PC-3 (cell line): ENCODE results near the gene ZNF544. TPM values are rescaled to one million over a fixed set of nuclear protein-coding genes. Genes with fewer than 3 reads are reported as not detected.

ENCODE experiments used
- ATAC-seq: fragments of 200-7000 bp; cut with Tn5 transposase; 2 replicates; pipeline ENCODE4 v1.9.1; 2020; ENCODE audit warnings: mild to moderate bottlenecking, moderate library complexity
- BruUV-seq: library from RNA; stranded (reverse); fragments of 400-500 nt; replicated peaks from 2 replicates; lab custom pipeline; 2021; lab: Mats Ljungman, UMichigan
- CTCF ChIA-PET: fragments of 300-600 bp; sonication (Branson Sonifier 250); formaldehyde crosslinking; loops from one replicate; lab custom pipeline; 2022; ENCODE audit warnings: antibody characterized with exemption; lab: Charles Lee
- POLR2A ChIA-PET: fragments of 300-600 bp; sonication (Branson Sonifier 250); formaldehyde crosslinking; loops from one replicate; lab custom pipeline; 2022; ENCODE audit warnings: antibody characterized with exemption; ENCODE audit not compliant: unreplicated experiment; lab: Charles Lee
- DNase-seq: peaks from one replicate; pipeline ENCODE4 v3.0.0-alpha.2; 2015
- H2AFZ ChIP-seq: fragments of 300-600 bp; sonication (generic); 2 replicates; pipeline ENCODE4 v1.6.0; 2016; ENCODE audit warnings: antibody characterized with exemption, low read length
- H3F3A ChIP-seq: fragments of 300-600 bp; sonication (generic); one replicate; pipeline ENCODE4 v1.6.0; 2017; ENCODE audit warnings: antibody characterized with exemption, low read length, control low read depth, mild to moderate bottlenecking; ENCODE audit not compliant: unreplicated experiment
- H3K27ac ChIP-seq: fragments of 300-600 bp; sonication (generic); 2 replicates; pipeline ENCODE4 v1.5.1; 2016; ENCODE audit warnings: mild to moderate bottlenecking, low read length
- H3K27me3 ChIP-seq: fragments of 300-600 bp; sonication (generic); 2 replicates; pipeline ENCODE4 v1.6.1; 2016; ENCODE audit warnings: low read length, mixed read lengths
- H3K36me3 ChIP-seq: fragments of 300-600 bp; sonication (generic); 2 replicates; pipeline ENCODE4 v1.6.1; 2016; ENCODE audit warnings: low read depth, mixed run types, low read length, mixed read lengths
- H3K4me1 ChIP-seq: fragments of 300-600 bp; sonication (generic); 2 replicates; pipeline ENCODE4 v1.5.1; 2016; ENCODE audit warnings: low read length; ENCODE audit not compliant: insufficient read depth
- H3K4me2 ChIP-seq: fragments of 300-600 bp; sonication (generic); 2 replicates; pipeline ENCODE4 v1.6.0; 2016; ENCODE audit warnings: low read length
- H3K4me3 ChIP-seq: fragments of 300-600 bp; sonication (generic); 2 replicates; pipeline ENCODE4 v1.5.1; 2016; ENCODE audit warnings: mild to moderate bottlenecking, low read length, mixed read lengths
- H3K79me2 ChIP-seq: fragments of 300-600 bp; sonication (generic); 2 replicates; pipeline ENCODE4 v1.6.1; 2017; ENCODE audit warnings: low read length, mixed read lengths
- H3K9ac ChIP-seq: fragments of 300-600 bp; sonication (generic); 2 replicates; pipeline ENCODE4 v1.6.0; 2016; ENCODE audit warnings: mild to moderate bottlenecking, low read length
- H3K9me2 ChIP-seq: fragments of 300-600 bp; sonication (generic); replicated peaks from 2 replicates; pipeline ENCODE4 v1.6.1; 2016; ENCODE audit warnings: mixed run types, low read length, mixed read lengths
- H3K9me3 ChIP-seq: fragments of 300-600 bp; sonication (generic); 2 replicates; pipeline ENCODE4 v1.6.1; 2016; ENCODE audit warnings: low read length, mixed read lengths
- H4K20me1 ChIP-seq: fragments of 300-600 bp; sonication (generic); 2 replicates; pipeline ENCODE4 v1.6.1; 2016; ENCODE audit warnings: low read length, mixed read lengths
- EZH2 ChIP-seq: fragments of 300-600 bp; sonication (generic); IDR thresholded peaks from one replicate; pipeline ENCODE4 v1.6.1; 2017; ENCODE audit warnings: antibody characterized with exemption, mild to moderate bottlenecking, low read length; ENCODE audit not compliant: unreplicated experiment
- EZH2phosphoT487 ChIP-seq: fragments of 300-600 bp; sonication (generic); IDR thresholded peaks from 2 replicates; pipeline ENCODE4 v1.6.1; 2018; ENCODE audit warnings: mild to moderate bottlenecking, antibody characterized with exemption, low read length, borderline replicate concordance
- intact Hi-C: fragments of 100-400 bp; cut with micrococcal nuclease; formaldehyde crosslinking; loops from 2 replicates; pipeline ENCODE4 v1.9.0; 2023
- total RNA-seq: library from RNA; depleted of rRNA; stranded (reverse); fragments of >200 nt; gene quantifications from 2 replicates; pipeline ENCODE4 v1.2.3, GENCODE V29; 2014
- TF ChIP-seq, protein P1 (sequence below): fragments of 300-600 bp; sonication (generic); conservative IDR thresholded peaks from 2 replicates; pipeline ENCODE4 v1.5.1; 2017; ENCODE audit warnings: antibody characterized with exemption, low read depth, mild to moderate bottlenecking, low read length

ZNF544 gene
- total RNA-seq, 1 experiment from 2014 or later, result 115 TPM

DNA sequence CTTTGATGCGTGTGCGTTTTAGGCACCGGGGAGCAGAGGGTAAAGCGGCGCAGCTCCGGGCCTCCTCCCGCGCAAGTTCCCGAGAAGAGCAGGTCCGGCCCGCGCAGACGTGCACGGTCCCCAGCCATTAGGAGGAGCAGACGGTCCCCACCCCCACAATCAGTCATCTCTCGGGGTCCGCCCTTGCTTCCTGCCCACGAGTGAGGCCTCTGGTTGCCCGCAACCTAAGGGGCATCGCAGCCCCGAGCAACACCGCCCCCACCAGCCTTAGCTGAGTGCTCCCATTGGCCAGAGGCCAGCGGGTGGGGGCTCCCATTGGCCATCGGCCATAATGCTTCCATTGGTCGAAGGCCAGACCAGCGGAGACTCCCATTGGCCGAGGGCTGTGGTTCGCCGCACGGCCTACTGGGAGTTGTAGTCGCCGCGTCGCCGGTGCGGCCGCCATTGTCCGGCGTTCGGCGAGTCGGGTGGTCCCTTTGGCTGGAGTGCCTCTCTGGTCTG, 49.9 kb downstream of the ZNF544 start, which contains the start of gene ZNF8:
Gene ZNF8 (plus strand): TSS at position 415 of the 501 bp plus-strand sequence. CDS start 127 bp downstream, outside the sequence.
- Histone ChIP-seq H3K9ac (peak within 1 kb of the TSS; percentile 89), H3K27ac (peak within 1 kb of the TSS; percentile 51), H3K27me3 (no peaks in the 10 kb centered on the region), H3F3A (peaks cover 14% of the 10 kb centered on the region), H3K36me3 (peaks cover 40% of the 10 kb centered on the region), H3K4me1 (peaks cover 24% of the 10 kb centered on the region), H3K9me3 (peaks cover 4% of the 10 kb centered on the region; the same call in 1 of the 2 replicates), H3K4me2 (peak within 1 kb of the TSS; percentile 95), H3K79me2 (peaks cover 63% of the 10 kb centered on the region), H3K4me3 (peak within 1 kb of the TSS; percentile 86), H4K20me1 (no peaks in the 10 kb centered on the region), H3K9me2 (no peaks in the 10 kb centered on the region), H2AFZ (peak within 1 kb of the TSS; percentile 94)
- intact Hi-C loops, result loop anchor here (2.0 kb wide), 1 partner anchor 26 kb away; the partner anchor contains the start of gene ERVK3-1
- POLR2A ChIA-PET, result interaction anchor here (1.0 kb wide), 1 partner anchor 130 kb away, joined by 3 read pairs; the partner anchor contains the start of gene ZNF584
- ATAC-seq (peak; percentile 90), DNase-seq (peak; percentile 100)
- CTCF ChIA-PET, result interaction anchor here (1.0 kb wide), 1 partner anchor 84 kb away, joined by 3 read pairs; the partner anchor contains the start of gene ZNF497
- BruUV-seq, result no TSS peak
- TF ChIP-seq EZH2phosphoT487, result no peak
- TF ChIP-seq, protein P1, sequence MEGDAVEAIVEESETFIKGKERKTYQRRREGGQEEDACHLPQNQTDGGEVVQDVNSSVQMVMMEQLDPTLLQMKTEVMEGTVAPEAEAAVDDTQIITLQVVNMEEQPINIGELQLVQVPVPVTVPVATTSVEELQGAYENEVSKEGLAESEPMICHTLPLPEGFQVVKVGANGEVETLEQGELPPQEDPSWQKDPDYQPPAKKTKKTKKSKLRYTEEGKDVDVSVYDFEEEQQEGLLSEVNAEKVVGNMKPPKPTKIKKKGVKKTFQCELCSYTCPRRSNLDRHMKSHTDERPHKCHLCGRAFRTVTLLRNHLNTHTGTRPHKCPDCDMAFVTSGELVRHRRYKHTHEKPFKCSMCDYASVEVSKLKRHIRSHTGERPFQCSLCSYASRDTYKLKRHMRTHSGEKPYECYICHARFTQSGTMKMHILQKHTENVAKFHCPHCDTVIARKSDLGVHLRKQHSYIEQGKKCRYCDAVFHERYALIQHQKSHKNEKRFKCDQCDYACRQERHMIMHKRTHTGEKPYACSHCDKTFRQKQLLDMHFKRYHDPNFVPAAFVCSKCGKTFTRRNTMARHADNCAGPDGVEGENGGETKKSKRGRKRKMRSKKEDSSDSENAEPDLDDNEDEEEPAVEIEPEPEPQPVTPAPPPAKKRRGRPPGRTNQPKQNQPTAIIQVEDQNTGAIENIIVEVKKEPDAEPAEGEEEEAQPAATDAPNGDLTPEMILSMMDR, result no peak

DNA sequence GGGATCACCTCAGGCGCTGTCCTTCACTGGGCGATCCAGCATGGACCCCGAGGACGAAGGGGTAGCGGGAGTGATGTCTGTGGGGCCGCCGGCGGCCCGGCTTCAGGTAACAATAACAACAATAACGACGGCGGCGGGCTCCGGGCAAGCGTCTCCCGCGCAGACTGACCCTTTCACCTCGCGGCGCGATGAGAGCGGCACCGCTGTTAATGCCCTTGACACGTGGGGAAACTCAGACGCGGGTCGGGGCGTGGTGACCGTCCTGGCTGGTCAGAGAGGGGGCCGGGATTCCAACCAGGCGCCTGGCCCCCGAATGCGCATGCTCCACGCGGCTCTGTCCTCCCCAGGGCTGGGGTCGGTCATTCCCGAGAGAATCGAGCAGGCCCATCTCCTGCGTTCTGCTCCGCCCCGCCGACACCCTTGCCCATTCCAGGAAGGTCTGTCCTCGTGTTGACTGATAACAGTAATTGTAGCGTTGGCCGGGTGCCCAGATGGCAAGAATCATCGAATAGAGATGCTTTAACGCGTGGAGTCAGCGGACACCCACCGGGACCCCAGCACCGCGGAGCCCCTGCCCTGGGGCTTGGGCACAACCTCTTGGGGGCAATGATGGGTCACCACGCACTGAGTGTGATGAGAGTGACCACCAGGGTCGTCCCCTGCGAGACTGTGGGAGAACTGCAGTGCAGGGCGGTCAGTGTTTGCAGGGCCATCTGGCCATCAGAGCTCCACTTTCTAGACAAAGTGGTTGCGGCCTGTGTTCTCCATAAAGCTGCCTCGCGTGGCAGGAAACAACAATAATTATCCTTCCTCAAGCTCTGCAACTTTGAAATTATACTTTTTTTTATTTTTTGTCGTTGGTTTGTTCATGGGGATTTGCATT, 50.6 kb downstream of the ZNF544 start:
- H2AFZ ChIP-seq, result peak overlapping the region; percentile 94
- peaks cover 2% of the 10 kb centered on the region; the same call in 1 of the 2 replicates for H3K9me3 ChIP-seq
- H4K20me1 ChIP-seq, result no peaks in the 10 kb centered on the region
- BruUV-seq, result TSS peak; percentile 59
- TF ChIP-seq EZH2 (no peak), EZH2phosphoT487 (no peak)
- TF ChIP-seq, protein P1, result no peak
- H3K4me2 ChIP-seq, result peak overlapping the region; percentile 95
- DNase-seq (peak; percentile 51), ATAC-seq (peak; percentile 30)
- intact Hi-C loops, result loop anchor here (2.0 kb wide), 1 partner anchor 26 kb away; the partner anchor contains the start of gene ERVK3-1
- peaks cover 39% of the 10 kb centered on the region for H3K36me3 ChIP-seq
- peak overlapping the region; percentile 86 for H3K4me3 ChIP-seq
- peaks cover 67% of the 10 kb centered on the region for H3K79me2 ChIP-seq
- ChIA-PET CTCF (interaction anchor here (1.0 kb wide), 1 partner anchor 83 kb away, joined by 3 read pairs; the partner anchor contains the start of gene ZNF497), POLR2A (no interaction called here)
- H3K4me1 ChIP-seq, result peaks cover 22% of the 10 kb centered on the region
- no peaks in the 10 kb centered on the region for H3K27me3 ChIP-seq
- H3K9ac ChIP-seq, result peak overlapping the region; percentile 89
- H3F3A ChIP-seq, result peaks cover 11% of the 10 kb centered on the region
- H3K9me2 ChIP-seq, result no peaks in the 10 kb centered on the region
- peak overlapping the region; percentile 33 for H3K27ac ChIP-seq
